SK-N-SH (cell line): ENCODE data around the gene NAALADL1. TPM values are rescaled to one million over a fixed set of nuclear protein-coding genes. Genes with fewer than 3 reads are reported as not detected.

ENCODE experiments used
- CTCF ChIA-PET: fragments of 300-600, 350-600 bp; formaldehyde crosslinking; extraction: SDS; loops from one replicate; lab custom pipeline; 2021; lab: Yijun Ruan, JAX
- POLR2A ChIA-PET: fragments of 350-600 bp; sonication (Branson Sonifier 250); formaldehyde crosslinking; extraction: SDS; loops from one replicate; lab custom pipeline; 2020; ENCODE audit warnings: antibody characterized with exemption, inconsistent platforms; lab: Yijun Ruan, JAX
- DNase-seq: peaks from one replicate; pipeline ENCODE4 v3.0.0; 2012
- H2AFZ ChIP-seq: fragments of 200-600 bp; sonication (generic); 2 replicates; pipeline ENCODE4 v1.8.1; 2016; ENCODE audit warnings: antibody characterized with exemption, mild to moderate bottlenecking, low read depth
- H3F3A ChIP-seq: fragments of 200-600 bp; sonication (generic); replicated peaks from 2 replicates; pipeline ENCODE3; 2016; ENCODE audit warnings: antibody characterized with exemption, mild to moderate bottlenecking; ENCODE audit not compliant: insufficient read depth
- H3K27ac ChIP-seq, 2 experiments: fragments of 200-500 bp in 1 of 2; fragments of 200-600 bp in 1 of 2; sonication (Bioruptor generic) in 1 of 2; sonication (generic), shearing (Covaris generic) in 1 of 2; 2 replicates each; pipeline versions ENCODE4 v1.5.1 to v1.6.1; 2014 to 2016; ENCODE audit warnings: low read depth in 2 of 2, inconsistent platforms in 1 of 2, low read length in 1 of 2, mild to moderate bottlenecking in 1 of 2, mixed read lengths in 1 of 2
- H3K27me3 ChIP-seq: fragments of 200-600 bp; sonication (generic), shearing (Covaris generic); 2 replicates; pipeline ENCODE4 v1.6.1; 2016; ENCODE audit warnings: mixed run types; ENCODE audit not compliant: insufficient read depth
- H3K36me3 ChIP-seq, 2 experiments: fragments of 200-500 bp in 1 of 2; fragments of 200-600 bp in 1 of 2; sonication (Bioruptor generic) in 1 of 2; sonication (generic) in 1 of 2; replicated peaks in 1 of 2; 2 replicates each; pipeline versions ENCODE3 to v1.5.1; 2014 to 2016; ENCODE audit warnings: low read length in 1 of 2, mild to moderate bottlenecking in 1 of 2; ENCODE audit not compliant: insufficient read depth in 2 of 2, control insufficient read depth in 1 of 2
- H3K4me1 ChIP-seq, 2 experiments: fragments of 200-500 bp in 1 of 2; fragments of 200-600 bp in 1 of 2; sonication (Bioruptor generic) in 1 of 2; sonication (generic), shearing (Covaris generic) in 1 of 2; 2 replicates each; pipeline versions ENCODE4 v1.5.1 to v1.6.1; 2014 to 2016; ENCODE audit warnings: low read depth in 1 of 2, low read length in 1 of 2, mixed run types in 1 of 2; ENCODE audit not compliant: insufficient read depth in 2 of 2, control insufficient read depth in 1 of 2
- H3K4me2 ChIP-seq: fragments of 200-600 bp; sonication (generic), shearing (Covaris generic); 2 replicates; pipeline ENCODE4 v1.6.1; 2017; ENCODE audit warnings: mixed run types
- H3K4me3 ChIP-seq, 2 experiments: fragments of 200-500 bp in 1 of 2; fragments of 200-600 bp in 1 of 2; sonication (Bioruptor generic) in 1 of 2; sonication (generic), shearing (Covaris generic) in 1 of 2; 2 replicates each; pipeline versions ENCODE4 v1.5.1 to v1.8.1; 2014 to 2016; ENCODE audit warnings: low read depth in 2 of 2, inconsistent platforms in 1 of 2, low read length in 1 of 2, mild to moderate bottlenecking in 1 of 2, mixed read lengths in 1 of 2, moderate library complexity in 1 of 2
- H3K79me2 ChIP-seq: fragments of 200-600 bp; sonication (generic); 2 replicates; pipeline ENCODE4 v1.8.1; 2017; ENCODE audit warnings: mild to moderate bottlenecking; ENCODE audit not compliant: insufficient read depth
- H3K9ac ChIP-seq: fragments of 200-600 bp; sonication (generic); 2 replicates; pipeline ENCODE4 v1.6.1; 2017; ENCODE audit warnings: mixed run types
- H3K9me2 ChIP-seq: fragments of 200-600 bp; sonication (generic); 2 replicates; pipeline ENCODE4 v1.6.1; 2017; ENCODE audit warnings: mixed run types
- H3K9me3 ChIP-seq: fragments of 200-600 bp; sonication (generic); 2 replicates; pipeline ENCODE4 v1.6.1; 2017; ENCODE audit warnings: mixed run types, mild to moderate bottlenecking, moderate library complexity
- H4K20me1 ChIP-seq: fragments of 200-600 bp; sonication (generic); 2 replicates; pipeline ENCODE4 v1.6.1; 2017; ENCODE audit warnings: mild to moderate bottlenecking, mixed run types; ENCODE audit not compliant: insufficient read depth
- CHD2 ChIP-seq: fragments of 150-350 bp; IDR thresholded peaks from 2 replicates; pipeline ENCODE4 v1.6.1; 2018; ENCODE audit warnings: low read length; ENCODE audit not compliant: partially characterized antibody
- CTCF ChIP-seq: fragments of 200-600 bp; sonication (generic); IDR thresholded peaks from 2 replicates; pipeline ENCODE4 v1.6.1; 2017; ENCODE audit warnings: antibody characterized with exemption, mild to moderate bottlenecking, moderate library complexity
- ELF1 ChIP-seq: IDR thresholded peaks from 2 replicates; pipeline ENCODE4 v1.4.0; 2012
- EP300 ChIP-seq, 2 experiments: IDR thresholded peaks; 2 replicates each; pipeline versions ENCODE4 v1.4.0 to v1.6.1; 2012; ENCODE audit warnings: borderline replicate concordance in 1 of 2, low read depth in 1 of 2, low read length in 1 of 2
- EZH2phosphoT487 ChIP-seq: fragments of 200-600 bp; sonication (generic); IDR thresholded peaks from 2 replicates; pipeline ENCODE4 v1.6.1; 2017; ENCODE audit warnings: low read depth, mixed run types, mild to moderate bottlenecking, antibody characterized with exemption, moderate library complexity, borderline replicate concordance
- GABPA ChIP-seq: IDR thresholded peaks from 2 replicates; pipeline ENCODE4 v1.4.0; 2012; ENCODE audit warnings: low read depth, mild to moderate bottlenecking
- GATA2 ChIP-seq: sonication (generic); formaldehyde crosslinking; IDR thresholded peaks from 2 replicates; pipeline ENCODE4 v1.5.0; 2020; ENCODE audit warnings: mild to moderate bottlenecking, missing genetic modification reagents
- JUND ChIP-seq: IDR thresholded peaks from 2 replicates; pipeline ENCODE4 v1.4.0; 2012
- NFIC ChIP-seq: IDR thresholded peaks from 2 replicates; pipeline ENCODE4 v1.4.0; 2012; ENCODE audit warnings: borderline replicate concordance
- PBX3 ChIP-seq: IDR thresholded peaks from 2 replicates; pipeline ENCODE4; 2012
- POLR2AphosphoS5 ChIP-seq: IDR thresholded peaks from 2 replicates; pipeline ENCODE4 v1.6.1; 2012; ENCODE audit warnings: low read depth, low read length
- RAD21 ChIP-seq: IDR thresholded peaks from 2 replicates; pipeline ENCODE4 v1.6.1; 2012; ENCODE audit warnings: mild to moderate bottlenecking, low read length
- RCOR1 ChIP-seq: fragments of 150-350 bp; IDR thresholded peaks from 2 replicates; pipeline ENCODE4 v1.6.1; 2017; ENCODE audit warnings: antibody characterized with exemption, low read length
- RFX5 ChIP-seq: IDR thresholded peaks from 2 replicates; pipeline ENCODE4 v1.6.1; 2012; ENCODE audit warnings: mild to moderate bottlenecking, improper control_type of control experiment, low read length
- SIN3A ChIP-seq: IDR thresholded peaks from 2 replicates; pipeline ENCODE4 v1.6.1; 2012; ENCODE audit warnings: low read depth, mild to moderate bottlenecking, low read length, moderate library complexity, borderline replicate concordance
- SMC3 ChIP-seq: IDR thresholded peaks from 2 replicates; pipeline ENCODE4 v1.6.1; 2012; ENCODE audit warnings: low read depth, low read length, improper control_type of control experiment
- TAF1 ChIP-seq: IDR thresholded peaks from 2 replicates; pipeline ENCODE4 v1.6.1; 2012; ENCODE audit warnings: low read depth, mild to moderate bottlenecking, low read length, moderate library complexity, borderline replicate concordance
- USF1 ChIP-seq: IDR thresholded peaks from 2 replicates; pipeline ENCODE4 v1.4.0; 2012; ENCODE audit warnings: low read depth, borderline replicate concordance
- USF2 ChIP-seq: fragments of 150-350 bp; IDR thresholded peaks from 2 replicates; pipeline ENCODE4 v1.6.1; 2017; ENCODE audit warnings: antibody characterized with exemption, low read length, low read depth, borderline replicate concordance
- YY1 ChIP-seq: IDR thresholded peaks from 2 replicates; pipeline ENCODE4 v1.4.0; 2012; ENCODE audit warnings: low read depth, mild to moderate bottlenecking
- ZBTB33 ChIP-seq: IDR thresholded peaks from 2 replicates; pipeline ENCODE4 v1.4.0; 2012; ENCODE audit warnings: low read depth, borderline replicate concordance
- WGBS: methylation state at CpG from one replicate; pipeline ENCODE4 v1.1.6; 2017; ENCODE audit warnings: low lambda C conversion rate; 5-methylcytosine and 5-hydroxymethylcytosine counted together
- polyA plus RNA-seq, 3 experiments: library from polyadenylated mRNA; depleted of rRNA; stranded (reverse); fragments of >200 nt; gene quantifications; 2 replicates each; pipeline ENCODE4 v1.2.3, GENCODE V29; 2012

Gene NAALADL1
- polyA plus RNA-seq, 1 of the 3 experiments (the other 2 are of a cell fraction) = not detected

- Histone ChIP-seq H3K4me2 (no peak overlapping the region), H3F3A (peaks cover 3% of the 10 kb centered on the region), H3K9me2 (no peaks in the 10 kb centered on the region), H3K27me3 (no peaks in the 10 kb centered on the region), H3K9ac (no peak overlapping the region), H3K4me1 (no peaks in the 10 kb centered on the region; a peak in 1 of 4 replicates), H2AFZ (no peak overlapping the region), H4K20me1 (no peaks in the 10 kb centered on the region), H3K27ac (no peak overlapping the region), H3K4me3 (no peak overlapping the region), H3K36me3 (no peaks in the 10 kb centered on the region), H3K79me2 (no peaks in the 10 kb centered on the region), H3K9me3 (no peaks in the 10 kb centered on the region)
- CTCF ChIA-PET = interaction anchor here (1.2 kb wide), 1 partner anchor 47 kb away, joined by 5 read pairs; the partner anchor contains the start of gene ARL2
- no peak for TF ChIP-seq GATA2
- TF ChIP-seq GABPA = no peak
- no peak for TF ChIP-seq SIN3A
- TF ChIP-seq ELF1 = no peak
- TF ChIP-seq EZH2phosphoT487 = no peak
- no peak for TF ChIP-seq SMC3
- TF ChIP-seq USF2 = no peak
- no peak for TF ChIP-seq RCOR1
- no peak for TF ChIP-seq CHD2
- TF ChIP-seq PBX3 = no peak
- no peak for TF ChIP-seq TAF1
- no peak for TF ChIP-seq ZBTB33
- no peak for DNase-seq
- POLR2A ChIA-PET = no interaction called here
- WGBS = 17% methylated on average over 7 of the region's 10 CpGs
Measured at GRCh38 chr11:65059959-65060824, 1.8 kb upstream of the NAALADL1 start.

GRCh38 chr11:65059523-65059922, 1.2 kb upstream of the NAALADL1 start:
- no peaks in the 10 kb centered on the region for H3K36me3 ChIP-seq
- H3K79me2 ChIP-seq = no peaks in the 10 kb centered on the region
- no peaks in the 10 kb centered on the region for H3K9me3 ChIP-seq
- CTCF ChIA-PET = interaction anchor here (1.2 kb wide), 1 partner anchor 46 kb away, joined by 5 read pairs; the partner anchor contains the start of gene ARL2
- no peaks in the 10 kb centered on the region for H3K4me1 ChIP-seq
- H3K4me2 ChIP-seq = no peak overlapping the region
- POLR2A ChIA-PET = no interaction called here
- no peak for TF ChIP-seq CTCF
- TF ChIP-seq GABPA = no peak
- TF ChIP-seq RAD21 = no peak
- no peak for TF ChIP-seq RFX5
- TF ChIP-seq NFIC = no peak
- no peak for TF ChIP-seq SMC3
- no peak for TF ChIP-seq USF1
- no peak for TF ChIP-seq ELF1
- TF ChIP-seq JUND = no peak
- TF ChIP-seq POLR2AphosphoS5 = no peak
- TF ChIP-seq EP300 (IDR thresholded peaks at IDR 0.05; ENCODE audit: borderline replicate concordance in 1 of 2, low read depth in 1 of 2, low read length in 1 of 2) = no peak
- TF ChIP-seq TAF1 = no peak
- no peak for TF ChIP-seq CHD2
- no peak for TF ChIP-seq YY1
- TF ChIP-seq, all 33 proteins: peak for 0
- Histone ChIP-seq H4K20me1 (no peaks in the 10 kb centered on the region), H3K4me3 (no peak overlapping the region), H3F3A (peaks cover 3% of the 10 kb centered on the region), H3K9ac (no peak overlapping the region), H3K9me2 (no peaks in the 10 kb centered on the region), H2AFZ (no peak overlapping the region), H3K27me3 (no peaks in the 10 kb centered on the region), H3K27ac (no peak overlapping the region)
- DNase-seq = no peak
- 56% methylated on average over 3 of the region's 3 CpGs for WGBS
